ENCODE data around the gene ATF3.

Gene ATF3

GRCh38 chr1:212587016-212587887 lies 21.3 kb upstream of the ATF3 start:
- Histone ChIP-seq H3K9me3 (ENCODE audit: control insufficient read depth, low read length) (peaks cover 2% of the 10 kb centered on the region), H3K36me3 (ENCODE audit: control insufficient read depth, insufficient read depth, low read length, severe bottlenecking) (no peaks in the 10 kb centered on the region), H3K9ac (ENCODE audit: low read length) (no peak overlapping the region), H3K27me3 (replicated peaks; ENCODE audit: control insufficient read depth, insufficient read depth, low read length) (peaks cover 31% of the 10 kb centered on the region), H3K4me1 (ENCODE audit: control insufficient read depth, insufficient read depth, low read length) (peaks cover 4% of the 10 kb centered on the region), H3K4me3 (ENCODE audit: low read length) (no peak overlapping the region)
- peak; percentile 58 for DNase-seq (ENCODE audit: low read depth)

- H3K27me3 ChIP-seq (replicated peaks; ENCODE audit: control insufficient read depth, insufficient read depth, low read length), result peaks cover 31% of the 10 kb centered on the region
- no peaks in the 10 kb centered on the region for H3K4me1 ChIP-seq (ENCODE audit: control insufficient read depth, insufficient read depth, low read length)
- peaks cover 2% of the 10 kb centered on the region for H3K9me3 ChIP-seq (ENCODE audit: control insufficient read depth, low read length)
- no peaks in the 10 kb centered on the region for H3K36me3 ChIP-seq (ENCODE audit: control insufficient read depth, insufficient read depth, low read length, severe bottlenecking)
- no peak overlapping the region for H3K9ac ChIP-seq (ENCODE audit: low read length)
- H3K4me3 ChIP-seq (ENCODE audit: low read length), result no peak overlapping the region
- no peak for DNase-seq (ENCODE audit: low read depth)
Measured at GRCh38 chr1:212587888-212588510, 20.6 kb upstream of the ATF3 start.

- no peak for DNase-seq (ENCODE audit: low read depth)
- peaks cover 31% of the 10 kb centered on the region for H3K27me3 ChIP-seq (replicated peaks; ENCODE audit: control insufficient read depth, insufficient read depth, low read length)
- no peaks in the 10 kb centered on the region for H3K4me1 ChIP-seq (ENCODE audit: control insufficient read depth, insufficient read depth, low read length)
- peaks cover 2% of the 10 kb centered on the region for H3K9me3 ChIP-seq (ENCODE audit: control insufficient read depth, low read length)
- H3K36me3 ChIP-seq (ENCODE audit: control insufficient read depth, insufficient read depth, low read length, severe bottlenecking), result no peaks in the 10 kb centered on the region
- no peak overlapping the region for H3K4me3 ChIP-seq (ENCODE audit: low read length)
- no peak overlapping the region for H3K9ac ChIP-seq (ENCODE audit: low read length)
Measured at GRCh38 chr1:212589446-212589845, 19.1 kb upstream of the ATF3 start.

GRCh38 chr1:212591922-212592321 lies 16.6 kb upstream of the ATF3 start:
- no peaks in the 10 kb centered on the region for H3K36me3 ChIP-seq (ENCODE audit: control insufficient read depth, insufficient read depth, low read length, severe bottlenecking)
- no peak overlapping the region for H3K4me3 ChIP-seq (ENCODE audit: low read length)
- no peak overlapping the region for H3K9ac ChIP-seq (ENCODE audit: low read length)
- peaks cover 8% of the 10 kb centered on the region for H3K4me1 ChIP-seq (ENCODE audit: control insufficient read depth, insufficient read depth, low read length)
- peaks cover 17% of the 10 kb centered on the region for H3K27me3 ChIP-seq (replicated peaks; ENCODE audit: control insufficient read depth, insufficient read depth, low read length)
- no peaks in the 10 kb centered on the region for H3K9me3 ChIP-seq (ENCODE audit: control insufficient read depth, low read length)
- no peak for DNase-seq (ENCODE audit: low read depth)

- Histone ChIP-seq H3K4me3 (ENCODE audit: low read length) (no peak overlapping the region), H3K9ac (ENCODE audit: low read length) (no peak overlapping the region), H3K27me3 (replicated peaks; ENCODE audit: control insufficient read depth, insufficient read depth, low read length) (no peaks in the 10 kb centered on the region), H3K36me3 (ENCODE audit: control insufficient read depth, insufficient read depth, low read length, severe bottlenecking) (no peaks in the 10 kb centered on the region), H3K4me1 (ENCODE audit: control insufficient read depth, insufficient read depth, low read length) (peaks cover 8% of the 10 kb centered on the region), H3K9me3 (ENCODE audit: control insufficient read depth, low read length) (no peaks in the 10 kb centered on the region)
- DNase-seq (ENCODE audit: low read depth), result no peak
Measured at GRCh38 chr1:212593821-212594251, 14.7 kb upstream of the ATF3 start.

- DNase-seq (ENCODE audit: low read depth), result no peak
- Histone ChIP-seq H3K4me3 (ENCODE audit: low read length) (no peak overlapping the region), H3K9me3 (ENCODE audit: control insufficient read depth, low read length) (no peaks in the 10 kb centered on the region), H3K4me1 (ENCODE audit: control insufficient read depth, insufficient read depth, low read length) (peaks cover 8% of the 10 kb centered on the region), H3K27me3 (replicated peaks; ENCODE audit: control insufficient read depth, insufficient read depth, low read length) (no peaks in the 10 kb centered on the region), H3K36me3 (ENCODE audit: control insufficient read depth, insufficient read depth, low read length, severe bottlenecking) (no peaks in the 10 kb centered on the region), H3K9ac (ENCODE audit: low read length) (no peak overlapping the region)
Measured at GRCh38 chr1:212594640-212595039, 13.9 kb upstream of the ATF3 start.

- H3K27me3 ChIP-seq (replicated peaks; ENCODE audit: control insufficient read depth, insufficient read depth, low read length), result peaks cover 2% of the 10 kb centered on the region
- no peaks in the 10 kb centered on the region for H3K36me3 ChIP-seq (ENCODE audit: control insufficient read depth, insufficient read depth, low read length, severe bottlenecking)
- DNase-seq (ENCODE audit: low read depth), result no peak
Measured at GRCh38 chr1:212595229-212595628, 13.3 kb upstream of the ATF3 start.

GRCh38 chr1:212595787-212596714 lies 12.5 kb upstream of the ATF3 start:
- peak; percentile 90 for DNase-seq (ENCODE audit: low read depth)
- no peaks in the 10 kb centered on the region for H3K36me3 ChIP-seq (ENCODE audit: control insufficient read depth, insufficient read depth, low read length, severe bottlenecking)
- H3K4me1 ChIP-seq (ENCODE audit: control insufficient read depth, insufficient read depth, low read length), result peaks cover 8% of the 10 kb centered on the region
- peak overlapping the region; percentile 15 for H3K9ac ChIP-seq (ENCODE audit: low read length)
- H3K27me3 ChIP-seq (replicated peaks; ENCODE audit: control insufficient read depth, insufficient read depth, low read length), result peaks cover 5% of the 10 kb centered on the region
- H3K9me3 ChIP-seq (ENCODE audit: control insufficient read depth, low read length), result no peaks in the 10 kb centered on the region
- peak overlapping the region; percentile 66 for H3K4me3 ChIP-seq (ENCODE audit: low read length)

More at GRCh38 chr1:212595229-212595628, 13.3 kb upstream of the ATF3 start:
- no peak overlapping the region for H3K4me3 ChIP-seq (ENCODE audit: low read length)
- H3K9ac ChIP-seq (ENCODE audit: low read length), result no peak overlapping the region
- H3K4me1 ChIP-seq (ENCODE audit: control insufficient read depth, insufficient read depth, low read length), result peaks cover 8% of the 10 kb centered on the region
- H3K9me3 ChIP-seq (ENCODE audit: control insufficient read depth, low read length), result no peaks in the 10 kb centered on the region

GRCh38 chr1:212596798-212597197 lies 11.8 kb upstream of the ATF3 start:
- Histone ChIP-seq H3K9ac (ENCODE audit: low read length) (peak overlapping the region; percentile 15), H3K27me3 (replicated peaks; ENCODE audit: control insufficient read depth, insufficient read depth, low read length) (peaks cover 5% of the 10 kb centered on the region), H3K4me1 (ENCODE audit: control insufficient read depth, insufficient read depth, low read length) (peaks cover 8% of the 10 kb centered on the region), H3K4me3 (ENCODE audit: low read length) (peak overlapping the region; percentile 66), H3K36me3 (ENCODE audit: control insufficient read depth, insufficient read depth, low read length, severe bottlenecking) (no peaks in the 10 kb centered on the region), H3K9me3 (ENCODE audit: control insufficient read depth, low read length) (no peaks in the 10 kb centered on the region)
- no peak for DNase-seq (ENCODE audit: low read depth)

- Histone ChIP-seq H3K4me1 (ENCODE audit: control insufficient read depth, insufficient read depth, low read length) (peaks cover 8% of the 10 kb centered on the region), H3K27me3 (replicated peaks; ENCODE audit: control insufficient read depth, insufficient read depth, low read length) (peaks cover 11% of the 10 kb centered on the region), H3K4me3 (ENCODE audit: low read length) (no peak overlapping the region), H3K36me3 (ENCODE audit: control insufficient read depth, insufficient read depth, low read length, severe bottlenecking) (no peaks in the 10 kb centered on the region), H3K9ac (ENCODE audit: low read length) (no peak overlapping the region), H3K9me3 (ENCODE audit: control insufficient read depth, low read length) (no peaks in the 10 kb centered on the region)
- DNase-seq (ENCODE audit: low read depth), result no peak
Measured at GRCh38 chr1:212597487-212597886, 11.1 kb upstream of the ATF3 start.

All from adipocyte (in vitro differentiated cells).